GM18508 (cell line): ENCODE measurements around the gene HELT.

Source experiments
- ATAC-seq: cut with Tn5 transposase; IDR thresholded peaks from one replicate; pipeline ENCODE4 v1.9.1; 2021; ENCODE audit warnings: moderate number of reproducible peaks; ENCODE audit not compliant: insufficient read depth, unreplicated experiment

The HELT gene

DNA sequence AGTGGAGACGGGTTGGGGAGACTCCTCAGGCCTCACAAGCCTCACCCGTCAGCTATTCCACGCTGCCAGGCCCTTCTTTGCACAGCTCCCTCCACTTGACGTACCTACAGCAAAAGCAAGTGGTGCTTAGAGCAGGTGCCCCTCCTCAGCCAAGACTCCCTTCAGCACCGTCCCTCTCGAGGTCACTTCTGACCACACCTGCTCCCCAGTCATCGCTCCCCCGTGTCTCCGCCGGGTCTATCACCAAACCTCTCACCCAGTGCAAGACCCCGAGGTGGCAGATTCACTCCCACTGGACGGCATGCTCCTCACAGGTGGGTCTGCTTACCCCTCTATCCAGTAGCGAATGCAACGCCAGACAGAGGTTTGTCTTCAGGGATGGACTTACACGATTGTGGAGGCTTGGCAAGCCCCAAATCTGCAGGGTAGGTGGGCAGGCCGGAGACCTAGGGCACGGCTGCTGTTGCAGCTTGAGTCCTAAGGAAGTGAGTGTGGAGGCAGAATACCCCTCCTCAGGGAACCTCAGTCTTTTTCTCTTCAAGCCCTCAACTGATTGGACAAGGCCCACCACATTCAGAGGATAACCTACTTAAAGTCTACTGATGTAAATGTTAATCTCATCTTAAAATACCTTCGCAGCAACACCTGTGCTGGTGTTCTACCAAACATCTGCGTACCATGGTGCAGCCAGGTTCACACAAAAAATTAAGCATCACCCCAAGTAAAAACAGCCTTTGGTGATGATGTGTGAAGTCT, 14.5 kb upstream of the HELT start:
- ATAC-seq: no peak

GRCh38 chr4:185004562-185005218, 13.6 kb upstream of the HELT start:
- no peak for ATAC-seq

DNA sequence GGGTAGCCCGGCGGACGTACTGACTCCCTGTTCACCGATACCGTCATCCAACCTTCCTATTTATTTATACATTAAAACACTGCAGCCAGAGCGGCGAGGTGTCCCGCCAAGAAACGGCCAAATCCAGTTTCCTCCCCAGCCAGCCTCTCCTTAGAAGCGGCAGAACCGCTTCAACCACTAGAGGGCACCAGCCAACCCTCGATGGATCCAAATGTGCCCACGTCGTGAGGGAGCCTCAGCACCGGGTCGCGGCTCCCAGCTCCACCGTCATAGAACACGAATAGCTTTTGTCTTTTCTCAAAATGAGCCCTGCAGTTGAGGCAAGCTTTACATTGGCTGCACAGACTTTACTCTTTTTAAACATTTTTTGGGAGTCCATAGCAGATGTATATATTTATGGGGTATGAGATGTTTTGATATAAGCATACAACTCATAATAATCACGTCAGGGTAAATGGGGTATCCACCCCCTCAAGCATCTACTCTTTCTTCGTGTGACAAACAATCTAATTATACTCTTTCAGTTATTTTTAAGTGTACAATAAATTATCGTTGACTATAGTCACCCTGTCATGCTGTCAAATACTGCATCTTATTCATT, 13.0 kb upstream of the HELT start:
- no peak for ATAC-seq

DNA sequence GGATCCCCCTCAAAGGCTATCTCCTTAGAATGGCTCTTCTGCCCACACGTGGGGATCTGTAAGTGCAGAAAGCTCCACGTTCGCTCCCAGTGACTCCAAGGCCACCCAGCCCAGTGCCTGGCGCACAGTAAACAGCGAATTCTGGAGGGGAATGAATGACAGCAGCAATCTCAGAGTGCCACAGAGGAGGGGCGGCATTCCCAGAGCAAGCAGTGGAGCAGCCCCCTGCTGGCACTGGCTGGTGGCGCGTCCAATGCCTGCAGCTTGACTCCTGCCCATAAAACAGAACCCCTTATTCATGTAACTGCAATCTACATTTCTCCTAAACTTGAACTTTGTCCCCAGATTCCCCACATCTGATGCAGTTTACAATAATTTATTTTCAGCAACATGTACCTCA, 6.9 kb upstream of the HELT start:
- ATAC-seq: no peak

DNA sequence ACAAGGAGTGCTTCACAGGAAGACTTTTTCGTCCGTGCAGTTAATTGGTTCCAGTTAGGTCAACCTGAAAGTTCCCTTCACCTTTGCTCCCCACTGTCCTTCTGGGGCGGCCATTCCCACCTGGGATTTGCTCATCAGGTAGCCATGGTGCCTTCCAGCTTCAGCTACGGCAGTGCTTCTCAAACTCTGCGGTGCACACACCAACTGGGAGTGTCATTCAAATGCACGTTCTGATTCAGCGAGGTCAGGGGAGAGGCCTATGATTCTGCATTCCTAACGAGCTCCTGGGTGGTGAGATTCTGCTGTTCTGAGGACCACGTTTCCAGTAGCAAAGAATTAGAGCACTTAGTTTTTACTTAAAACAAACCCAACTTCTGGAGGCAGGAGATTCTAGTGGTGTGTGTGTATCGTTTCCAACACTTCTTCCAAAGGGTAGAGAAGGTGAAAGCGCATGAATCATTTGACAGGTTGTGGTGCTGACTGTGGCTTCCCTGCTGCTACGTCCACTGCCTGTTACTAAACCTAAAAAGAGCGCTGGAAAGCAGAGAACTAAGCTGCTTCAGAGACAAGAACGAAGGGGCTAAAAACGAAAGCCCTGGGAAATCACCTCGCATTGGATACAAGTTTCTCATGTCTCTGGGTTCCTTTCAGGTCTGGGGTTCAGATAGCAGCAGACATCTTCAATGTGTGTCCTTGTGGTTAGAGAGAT, 4.7 kb upstream of the HELT start:
- ATAC-seq: no peak

DNA sequence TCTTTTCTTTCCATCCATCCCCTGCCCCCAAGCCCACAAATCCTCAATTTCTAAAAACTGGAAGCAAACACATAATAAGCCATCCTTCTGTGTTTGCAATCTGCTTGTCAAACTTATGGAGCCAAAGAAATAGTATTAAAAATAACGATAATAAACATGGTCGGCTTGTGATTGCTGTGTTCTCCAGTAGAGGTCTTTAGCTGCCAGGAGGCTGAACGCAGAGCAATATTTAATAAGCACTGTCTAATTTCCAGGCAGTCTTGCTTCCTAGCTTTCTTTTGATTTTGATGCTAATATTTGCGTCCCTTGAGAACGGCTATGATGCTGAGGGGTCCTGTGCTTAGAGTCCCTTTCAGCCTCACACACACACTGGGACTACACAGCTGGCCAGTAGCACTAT, 3.2 kb upstream of the HELT start:
- no peak for ATAC-seq

DNA sequence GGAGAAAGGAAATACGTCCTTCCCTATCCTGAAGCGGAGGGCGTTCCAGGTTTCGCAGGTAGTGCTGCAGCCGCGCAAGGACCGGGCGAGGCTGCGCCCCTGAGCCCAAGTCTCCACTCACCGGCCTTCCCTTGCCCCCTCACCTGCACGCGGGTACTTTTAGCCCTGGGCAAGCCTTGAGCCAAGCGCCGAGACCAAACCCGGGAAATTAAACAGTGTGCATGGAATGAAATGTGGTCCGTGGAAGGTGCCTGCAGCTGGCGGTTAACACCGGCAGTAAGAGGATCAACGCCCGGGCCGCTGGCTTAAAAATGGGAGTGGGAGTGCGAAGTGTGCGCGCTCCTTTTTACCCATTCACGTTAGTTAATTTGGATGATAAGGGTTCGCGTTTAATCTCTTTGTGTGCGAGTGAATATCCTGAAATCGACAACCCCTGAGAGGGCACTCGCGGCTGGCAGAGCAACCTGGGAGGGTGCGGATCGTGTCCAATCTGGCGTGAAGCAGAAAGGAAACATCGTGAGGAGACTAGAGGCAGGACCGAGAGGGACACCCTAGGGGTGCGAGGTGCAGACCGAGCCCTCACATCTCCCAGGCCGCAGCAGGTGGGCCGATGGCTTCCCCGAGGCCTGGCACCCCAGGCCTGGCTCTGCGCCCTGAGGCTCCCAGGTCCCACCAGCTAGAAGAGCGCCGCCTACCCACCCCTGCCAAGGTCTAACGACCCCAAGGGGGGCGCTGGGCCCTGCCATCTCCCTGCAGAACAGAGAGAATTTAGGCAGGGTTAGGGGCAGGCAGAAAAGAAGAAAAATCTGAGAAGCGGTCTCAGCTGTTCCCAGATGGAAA, 2.0 kb upstream of the HELT start:
- no peak for ATAC-seq

GRCh38 chr4:185016946-185017758, 1.1 kb upstream of the HELT start:
- no peak for ATAC-seq

DNA sequence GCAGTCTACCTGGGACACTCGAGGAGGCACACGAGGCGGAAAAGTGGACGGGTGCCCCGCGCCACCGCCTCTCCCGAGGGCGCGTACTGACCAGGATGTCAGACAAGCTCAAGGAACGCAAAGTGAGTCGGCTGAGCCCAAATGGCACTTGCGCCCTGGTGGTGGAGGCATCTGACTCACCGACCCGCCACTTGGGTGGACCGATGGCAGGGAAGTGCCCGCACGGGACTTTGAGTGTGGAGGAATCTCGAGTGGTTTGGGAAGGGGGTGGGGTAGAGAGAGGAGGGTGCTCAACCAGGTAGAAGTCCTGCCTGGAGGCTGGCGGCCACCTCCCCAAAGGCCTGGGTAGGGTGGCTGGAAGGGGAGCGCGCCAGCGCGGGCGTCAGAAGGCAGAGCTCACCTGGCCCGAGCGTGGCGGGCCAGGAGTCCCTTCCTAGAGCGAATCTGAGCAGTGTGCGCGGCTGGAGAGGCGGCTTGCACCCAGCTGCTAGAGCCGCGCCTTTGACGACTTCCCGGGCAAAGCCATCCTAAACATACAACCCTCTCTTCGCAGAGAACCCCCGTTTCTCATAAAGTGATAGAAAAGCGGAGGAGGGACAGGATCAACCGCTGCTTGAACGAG, 655 bp downstream of the HELT start:
- no peak for ATAC-seq

- no peak for ATAC-seq
Measured at GRCh38 chr4:185019456-185020292, 1.4 kb downstream of the HELT start.

- ATAC-seq: no peak
Measured at GRCh38 chr4:185020293-185020808, 2.1 kb downstream of the HELT start.

DNA sequence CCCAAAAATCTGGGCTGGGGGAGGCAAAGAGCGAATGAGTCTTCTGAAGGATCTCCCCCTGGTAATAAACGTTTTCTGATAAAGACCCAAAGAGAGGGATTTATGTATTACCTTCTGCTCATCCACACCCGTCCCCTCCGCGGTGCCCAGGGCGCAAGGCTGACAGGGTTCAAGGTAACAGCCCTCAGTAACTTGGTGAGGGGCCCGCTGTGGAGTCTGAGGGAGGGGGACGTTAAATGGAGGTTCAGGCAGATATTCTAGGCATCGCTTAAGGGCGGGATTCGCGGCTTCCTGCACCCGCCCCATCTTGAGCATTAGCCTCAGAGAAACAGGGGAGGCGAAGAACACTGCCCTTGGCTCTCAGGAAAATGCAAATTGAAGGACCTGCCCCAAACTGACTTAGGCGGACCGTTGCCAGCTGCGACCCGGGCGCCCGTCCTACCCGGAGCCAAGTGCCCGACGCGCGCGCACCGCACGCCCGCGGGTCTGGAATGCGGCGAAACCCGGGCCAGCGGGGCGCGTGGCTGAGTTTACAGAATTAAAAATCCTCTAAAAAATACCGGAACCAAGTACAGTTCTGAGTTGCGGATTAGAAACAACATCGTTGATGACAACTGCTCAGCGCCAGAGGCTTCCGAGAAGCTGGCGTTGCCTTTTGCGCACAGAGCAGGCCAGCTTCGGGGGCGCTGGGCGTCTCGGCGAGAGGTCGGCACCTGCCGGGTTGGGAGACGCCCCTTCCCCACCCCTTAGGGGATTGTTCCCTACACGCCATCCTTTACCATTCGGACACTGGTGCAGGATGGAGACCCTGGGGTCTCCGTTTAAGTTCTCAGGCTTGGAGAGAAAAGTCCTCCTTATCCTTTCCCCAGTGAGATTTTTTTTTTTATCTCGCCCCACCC, 2.8 kb downstream of the HELT start:
- no peak for ATAC-seq

DNA sequence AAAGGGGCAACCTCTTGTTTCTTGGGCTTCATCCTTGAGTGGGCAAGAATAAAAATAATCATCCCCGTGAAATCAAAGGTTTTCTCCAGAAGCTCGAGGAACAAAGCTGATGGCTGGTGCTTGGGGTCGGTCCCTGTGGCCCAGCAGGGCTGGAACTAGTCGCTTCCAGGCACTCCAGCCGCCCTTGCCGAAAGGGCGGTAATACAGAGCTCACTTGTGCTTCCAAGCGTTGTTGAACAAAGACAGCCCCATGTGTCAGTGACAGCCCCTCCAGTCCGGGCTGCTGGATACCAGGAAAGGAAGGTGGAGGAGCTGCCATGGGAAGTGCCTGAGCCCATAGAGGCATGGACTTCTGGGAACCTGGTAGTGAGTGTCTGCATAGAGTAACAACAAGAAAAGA, 5.2 kb downstream of the HELT start:
- no peak for ATAC-seq

GRCh38 chr4:185028625-185029024, 10.3 kb downstream of the HELT start:
- ATAC-seq: no peak

- ATAC-seq: no peak
Measured at GRCh38 chr4:185031611-185032010, 13.3 kb downstream of the HELT start.

DNA sequence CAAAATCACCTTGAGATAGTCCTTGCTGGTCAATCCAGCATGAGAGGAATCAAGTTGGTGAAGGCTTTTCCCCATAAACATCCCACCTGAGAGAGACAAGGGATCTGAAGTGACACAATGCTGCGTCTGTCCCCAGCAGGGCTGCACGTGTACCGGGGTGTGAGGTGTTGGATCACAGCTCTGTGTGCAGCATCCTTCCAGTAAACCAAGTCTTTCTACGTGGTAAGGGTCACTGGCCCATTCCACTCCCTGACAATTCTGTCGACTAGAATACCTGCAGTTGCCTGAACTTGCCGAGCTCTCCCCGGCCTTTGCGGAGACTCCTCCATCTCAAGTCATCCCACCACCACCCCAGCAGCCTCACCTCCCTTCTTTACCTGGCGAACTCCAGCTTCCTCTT, 14.8 kb downstream of the HELT start:
- ATAC-seq: no peak

GRCh38 chr4:185033950-185034349, 15.7 kb downstream of the HELT start:
- ATAC-seq: no peak
